Body of pancreas (tissue), 4 donors: ENCODE measurements around the gene FRMPD3. TPM values are rescaled to one million over a fixed set of nuclear protein-coding genes. Genes with fewer than 3 reads are reported as not detected.

Source experiments
- ATAC-seq: fragments of 150-250 bp; one replicate; pipeline ENCODE4 v1.9.1; 2016
- DNase-seq, 4 donors: peaks; one replicate each; pipeline ENCODE4 v3.0.0-alpha.2; 2019
- H3K27ac ChIP-seq, 4 donors: fragments of 200-600 bp; sonication (generic); 1 replicate in 3 of 4; 2 replicates in 1 of 4; pipeline versions ENCODE4 v1.5.1 to v1.6.1; 2016 to 2019; ENCODE audit warnings: mild to moderate bottlenecking in 1 of 4, mixed read lengths in 1 of 4, moderate library complexity in 1 of 4
- H3K27me3 ChIP-seq, 2 donors: fragments of 200-600 bp; sonication (generic); one replicate each; pipeline ENCODE4 v1.6.0; 2016; ENCODE audit warnings: mild to moderate bottlenecking in 1 of 2
- H3K36me3 ChIP-seq, 2 donors: fragments of 200-600 bp; sonication (generic); replicated peaks in 1 of 2; 2 replicates each; pipeline ENCODE4 v1.5.1; 2016; ENCODE audit warnings: low read depth in 2 of 2; ENCODE audit not compliant: insufficient read depth in 1 of 2
- H3K4me1 ChIP-seq: fragments of 200-600 bp; sonication (generic); one replicate; pipeline ENCODE4 v1.6.0; 2016
- H3K4me3 ChIP-seq, 2 donors: fragments of 200-600 bp; sonication (generic); 1 replicate in 1 of 2; 2 replicates in 1 of 2; pipeline ENCODE4 v1.5.1; 2016 to 2019
- H3K9me3 ChIP-seq, 3 donors: fragments of 200-600 bp; sonication (generic); 1 replicate in 2 of 3; 2 replicates in 1 of 3; pipeline ENCODE4 v1.5.1; 2016
- POLR2A ChIP-seq, 3 donors: fragments of 450-650 bp; IDR thresholded peaks; one replicate each; pipeline ENCODE4 v1.6.1; 2016; ENCODE audit warnings: antibody characterized with exemption in 3 of 3, mild to moderate bottlenecking in 2 of 3
- WGBS, 2 donors: methylation state at CpG; one replicate each; pipeline ENCODE4 v1.1.5; 2017; 5-methylcytosine and 5-hydroxymethylcytosine counted together
- intact Hi-C: fragments of 100-400 bp; cut with DNase I; formaldehyde crosslinking; loops from one replicate; pipeline ENCODE4 v1.15.1; 2023
- total RNA-seq, 2 donors: library from RNA; depleted of rRNA; stranded (reverse); fragments of >200 nt; gene quantifications; one replicate each; pipeline ENCODE4 v1.1.0, GENCODE V29; 2016
- TF ChIP-seq, protein P1 (sequence below), 7 experiments: fragments of 450-650 bp in 4 of 7; fragments of 200-600 bp in 3 of 7; sonication (generic) in 3 of 7; IDR thresholded peaks; one replicate each; pipeline ENCODE4 v1.5.1; 2016 to 2019; ENCODE audit warnings: antibody characterized with exemption in 7 of 7

Gene FRMPD3
- total RNA-seq, 2 donors from 2014 or later, result 0.26 TPM; not detected in 1

DNA sequence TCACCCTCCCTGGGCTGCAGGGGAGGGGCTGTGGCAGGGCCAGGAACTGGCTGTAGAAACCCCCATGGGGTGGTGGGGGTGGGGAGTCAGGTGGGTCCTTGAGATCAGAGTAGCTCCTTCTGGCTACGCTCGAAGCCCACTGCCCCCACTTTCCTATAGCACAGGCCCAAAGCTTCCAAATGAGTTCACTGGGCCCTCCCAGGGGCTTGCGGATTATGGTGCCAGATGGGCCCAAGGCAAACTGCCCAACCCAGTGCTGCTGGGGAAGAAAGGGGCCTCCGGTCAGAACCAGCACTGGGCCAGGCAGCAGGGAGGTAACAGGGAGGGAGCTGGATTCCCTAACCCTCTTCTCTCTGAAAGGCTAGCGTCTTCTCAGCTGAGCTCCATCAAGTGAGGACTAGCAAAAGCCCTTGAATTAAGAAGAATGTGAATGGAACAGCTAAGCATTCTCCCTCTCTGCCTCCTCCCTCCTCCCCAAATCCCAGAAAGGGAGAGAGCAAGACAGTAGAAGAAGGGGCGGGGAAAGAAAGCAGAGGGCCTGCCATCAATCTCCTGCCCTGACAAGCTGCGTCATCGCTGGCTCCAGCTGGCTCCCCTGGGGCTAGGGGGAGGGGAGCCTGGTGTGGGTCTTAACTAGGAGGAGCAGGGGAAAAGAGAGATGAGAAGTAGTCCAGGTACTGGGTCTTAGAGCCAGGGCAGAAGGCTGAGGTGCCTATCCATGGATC is 34.7 kb downstream of the FRMPD3 start:
- H3K36me3 ChIP-seq, result no peaks in the 10 kb centered on the region
- WGBS, 2 donors, result 43 to 75% methylated on average over 3 to 5 of the region's 8 CpGs
- no peak overlapping the region for H3K27ac ChIP-seq
- no peak overlapping the region for H3K4me3 ChIP-seq
- DNase-seq (no peak), ATAC-seq (no peak)
- H3K9me3 ChIP-seq, result no peaks in the 10 kb centered on the region
- H3K4me1 ChIP-seq, result no peaks in the 10 kb centered on the region
- no peak for TF ChIP-seq POLR2A (IDR thresholded peaks at IDR 0.05)
- TF ChIP-seq, protein P1, sequence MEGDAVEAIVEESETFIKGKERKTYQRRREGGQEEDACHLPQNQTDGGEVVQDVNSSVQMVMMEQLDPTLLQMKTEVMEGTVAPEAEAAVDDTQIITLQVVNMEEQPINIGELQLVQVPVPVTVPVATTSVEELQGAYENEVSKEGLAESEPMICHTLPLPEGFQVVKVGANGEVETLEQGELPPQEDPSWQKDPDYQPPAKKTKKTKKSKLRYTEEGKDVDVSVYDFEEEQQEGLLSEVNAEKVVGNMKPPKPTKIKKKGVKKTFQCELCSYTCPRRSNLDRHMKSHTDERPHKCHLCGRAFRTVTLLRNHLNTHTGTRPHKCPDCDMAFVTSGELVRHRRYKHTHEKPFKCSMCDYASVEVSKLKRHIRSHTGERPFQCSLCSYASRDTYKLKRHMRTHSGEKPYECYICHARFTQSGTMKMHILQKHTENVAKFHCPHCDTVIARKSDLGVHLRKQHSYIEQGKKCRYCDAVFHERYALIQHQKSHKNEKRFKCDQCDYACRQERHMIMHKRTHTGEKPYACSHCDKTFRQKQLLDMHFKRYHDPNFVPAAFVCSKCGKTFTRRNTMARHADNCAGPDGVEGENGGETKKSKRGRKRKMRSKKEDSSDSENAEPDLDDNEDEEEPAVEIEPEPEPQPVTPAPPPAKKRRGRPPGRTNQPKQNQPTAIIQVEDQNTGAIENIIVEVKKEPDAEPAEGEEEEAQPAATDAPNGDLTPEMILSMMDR (IDR thresholded peaks at IDR 0.05), result no peak
- intact Hi-C loops, result no loop called here
- no peaks in the 10 kb centered on the region for H3K27me3 ChIP-seq

DNA sequence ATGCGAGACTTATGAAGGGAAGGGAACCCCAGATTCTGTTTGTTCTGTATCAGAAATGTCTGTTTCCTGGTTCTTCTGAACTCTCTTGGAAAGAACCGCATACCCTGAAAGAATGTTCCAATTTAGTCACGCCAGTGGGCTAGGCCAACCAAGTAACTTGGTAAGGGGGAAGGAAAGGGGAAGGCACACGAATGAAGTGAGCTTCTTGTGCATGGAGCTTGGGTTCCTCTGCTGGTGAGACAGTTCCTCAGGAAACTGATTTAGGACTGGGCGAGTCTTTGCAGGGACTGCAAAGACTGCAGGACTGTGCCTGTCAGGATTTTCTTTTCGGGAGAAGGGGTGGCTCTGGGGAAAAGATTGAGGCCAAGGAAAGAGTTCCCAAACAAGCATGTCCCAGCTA is 35.6 kb downstream of the FRMPD3 start:
- TF ChIP-seq POLR2A (IDR thresholded peaks at IDR 0.05), result no peak
- TF ChIP-seq, protein P1 (IDR thresholded peaks at IDR 0.05), result no peak
- H3K27me3 ChIP-seq, result no peaks in the 10 kb centered on the region
- no peaks in the 10 kb centered on the region for H3K9me3 ChIP-seq
- ATAC-seq (no peak), DNase-seq (no peak)
- intact Hi-C loops, result no loop called here
- no peak overlapping the region for H3K27ac ChIP-seq
- no peak overlapping the region for H3K4me3 ChIP-seq
- 73 to 81% methylated on average over 6 of the region's 6 CpGs for WGBS, 2 donors
- no peaks in the 10 kb centered on the region for H3K36me3 ChIP-seq
- H3K4me1 ChIP-seq, result no peaks in the 10 kb centered on the region

DNA sequence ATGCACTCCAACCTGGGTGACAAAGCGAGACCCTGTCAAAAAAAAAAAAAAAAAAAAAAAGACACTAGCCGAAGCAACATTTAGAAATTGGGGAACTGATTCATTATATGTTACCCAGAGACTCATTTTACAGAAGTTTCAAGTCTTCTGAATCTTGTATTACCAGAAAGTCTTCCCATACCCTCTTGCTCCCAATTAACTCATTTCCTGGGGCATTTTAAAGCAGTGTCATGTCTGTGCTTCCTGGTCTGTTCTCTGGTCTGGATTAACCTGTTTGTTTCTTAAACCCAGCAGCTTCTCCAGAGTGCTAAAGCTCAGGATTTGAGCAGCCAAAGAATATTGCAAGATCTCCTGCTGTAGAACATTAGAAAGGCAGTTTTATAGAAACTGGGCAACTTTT is 43.7 kb downstream of the FRMPD3 start:
- WGBS, 2 donors, result 78 to 84% methylated on average over 2 of the region's 2 CpGs
- DNase-seq, result no peak
- no peak for TF ChIP-seq POLR2A (IDR thresholded peaks at IDR 0.05)
- TF ChIP-seq, protein P1 (IDR thresholded peaks at IDR 0.05), result no peak
- H3K9me3 ChIP-seq, result no peaks in the 10 kb centered on the region
- ATAC-seq, result no peak
- H3K4me1 ChIP-seq, result no peaks in the 10 kb centered on the region
- no peak overlapping the region for H3K4me3 ChIP-seq
- intact Hi-C loops, result no loop called here
- no peak overlapping the region for H3K27ac ChIP-seq
- H3K36me3 ChIP-seq, result no peaks in the 10 kb centered on the region
- no peaks in the 10 kb centered on the region for H3K27me3 ChIP-seq

DNA sequence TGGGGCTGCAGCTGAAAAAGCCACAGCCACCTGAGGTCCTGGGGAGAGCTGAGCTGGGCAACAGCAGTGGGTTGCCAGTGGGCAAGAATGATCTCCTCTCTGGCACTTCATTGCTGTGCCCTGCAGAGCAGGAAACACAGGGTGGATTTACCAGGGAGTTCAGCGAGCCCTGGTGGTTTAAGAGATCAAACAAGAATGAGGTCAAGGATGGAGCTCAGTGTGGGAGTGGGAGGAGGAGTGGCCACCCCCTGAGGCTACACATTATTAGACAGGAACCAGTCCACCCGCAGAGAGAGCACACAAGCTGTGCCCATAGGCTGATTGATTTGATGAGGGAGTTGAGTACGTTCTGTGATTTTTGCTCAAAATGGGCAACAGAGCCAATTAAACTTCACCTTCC is 47.3 kb downstream of the FRMPD3 start:
- no peak for ATAC-seq
- no peak for DNase-seq
- no peaks in the 10 kb centered on the region for H3K27me3 ChIP-seq
- H3K4me1 ChIP-seq, result no peaks in the 10 kb centered on the region
- 72 to 74% methylated on average over 2 of the region's 3 CpGs for WGBS, 2 donors
- TF ChIP-seq, protein P1 (IDR thresholded peaks at IDR 0.05), result no peak
- TF ChIP-seq POLR2A (IDR thresholded peaks at IDR 0.05), result no peak
- H3K9me3 ChIP-seq, result no peaks in the 10 kb centered on the region
- intact Hi-C loops, result no loop called here
- H3K36me3 ChIP-seq, result no peaks in the 10 kb centered on the region
- no peak overlapping the region for H3K27ac ChIP-seq
- no peak overlapping the region for H3K4me3 ChIP-seq

Other genes starting within 250 kb of the FRMPD3 start
- 1 to 10 TPM; 3.3 to 9.3 TPM for gene NUP62CL, start 243.2 kb upstream of the FRMPD3 start, total RNA-seq
- gene DNAAF6, start 243.0 kb upstream of the FRMPD3 start, total RNA-seq, result not detected
- 10 to 100 TPM in 1 of 2 donors, 1 to 10 TPM in 1; 6.5 to 18.1 TPM for gene PRPS1, start 178.9 kb downstream of the FRMPD3 start, total RNA-seq